GM21737 (cell line): ENCODE measurements around the gene FAHD2A.
"Not testable (repeated sequence)": the region's sequence is repeated elsewhere in the genome, so short reads cannot be mapped to it uniquely, and the experiment has no call there.

ENCODE experiments used
- ATAC-seq: cut with Tn5 transposase; IDR thresholded peaks from one replicate; pipeline ENCODE4 v1.9.1; 2021; ENCODE audit warnings: mild to moderate bottlenecking, moderate library complexity; ENCODE audit not compliant: unreplicated experiment

The FAHD2A gene

GRCh38 chr2:95433373-95433772 lies 30.9 kb downstream of the FAHD2A start:
- ATAC-seq, result not testable (repeated sequence)

- ATAC-seq, result not testable (repeated sequence)
These were observed 31.5 kb downstream of the FAHD2A start for GRCh38 chr2:95433973-95434372.

- ATAC-seq, result not testable (repeated sequence)
These were observed 32.1 kb downstream of the FAHD2A start for GRCh38 chr2:95434507-95435076.

- not testable (repeated sequence) for ATAC-seq
These were observed 32.8 kb downstream of the FAHD2A start for GRCh38 chr2:95435162-95435871.

- not testable (repeated sequence) for ATAC-seq
These were observed 33.3 kb downstream of the FAHD2A start for GRCh38 chr2:95435872-95436209.

- ATAC-seq, result not testable (repeated sequence)
These were observed 40.1 kb downstream of the FAHD2A start for GRCh38 chr2:95442474-95443099.

GRCh38 chr2:95445317-95445716 lies 42.8 kb downstream of the FAHD2A start:
- not testable (repeated sequence) for ATAC-seq

- not testable (repeated sequence) for ATAC-seq
These were observed 60.8 kb downstream of the FAHD2A start for GRCh38 chr2:95463292-95463691.
